Activated CD4-positive, CD25-positive, alpha-beta regulatory T cell treated with anti-CD3 and anti-CD28 coated beads, Interleukin-2, amount 50 U/mL, for 16 hours (primary cell): Measurements from ENCODE around the gene POLD1.
"Not testable (repeated sequence)": the region's sequence is repeated elsewhere in the genome, so short reads cannot be mapped to it uniquely, and the experiment has no call there.

Source experiments
- DNase-seq: peaks from one replicate; pipeline ENCODE4 v3.0.0-alpha.2; 2020; ENCODE audit warnings: low read depth, low spot score

POLD1 gene

DNA sequence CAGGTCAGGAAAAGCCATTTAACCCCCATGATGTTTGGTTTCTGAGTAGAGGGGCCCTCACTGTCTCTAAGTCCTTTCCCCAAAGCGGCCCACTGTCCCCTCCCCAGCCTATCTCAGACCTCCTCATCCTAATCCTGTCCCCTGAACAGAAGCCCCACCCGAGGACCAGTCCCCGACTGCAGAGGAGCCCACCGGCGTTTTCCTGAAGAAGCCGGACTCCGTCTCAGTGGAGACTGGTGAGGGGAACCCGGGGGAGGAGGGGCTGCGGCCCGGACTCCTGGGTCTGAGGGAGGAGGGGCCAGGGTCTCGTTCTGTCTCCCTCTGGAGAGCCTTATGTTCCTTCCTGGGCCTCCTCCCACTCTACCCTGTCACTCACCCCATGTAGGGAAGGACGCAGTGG is 51.5 kb downstream of the POLD1 start:
- no peak for DNase-seq

DNA sequence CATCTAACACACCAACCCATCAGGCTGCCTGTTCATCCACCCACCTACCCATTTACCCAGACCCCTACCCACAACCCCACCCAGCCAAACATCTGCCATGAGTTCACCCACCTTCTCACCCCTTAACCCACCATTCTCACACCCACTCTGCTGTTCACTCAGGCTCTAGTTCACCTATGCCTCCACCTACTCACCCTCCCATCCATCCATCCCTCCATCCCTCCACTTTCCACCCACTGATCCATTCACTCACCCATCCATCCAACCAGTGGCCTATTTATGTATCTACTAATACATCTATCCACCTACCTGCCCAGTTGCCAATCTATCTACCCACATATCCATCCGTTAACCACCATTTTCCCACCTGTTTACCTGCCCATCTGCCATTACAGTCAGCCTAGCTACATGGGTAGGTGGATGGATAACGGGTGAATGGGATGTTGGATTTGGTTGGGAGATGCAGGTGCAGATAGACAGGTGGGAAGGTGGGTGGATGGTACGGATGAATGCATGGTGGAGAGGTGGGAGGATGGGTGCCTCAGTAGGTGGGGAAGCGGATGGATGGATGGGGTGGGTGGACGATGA is 53.8 kb downstream of the POLD1 start:
- DNase-seq = no peak

DNA sequence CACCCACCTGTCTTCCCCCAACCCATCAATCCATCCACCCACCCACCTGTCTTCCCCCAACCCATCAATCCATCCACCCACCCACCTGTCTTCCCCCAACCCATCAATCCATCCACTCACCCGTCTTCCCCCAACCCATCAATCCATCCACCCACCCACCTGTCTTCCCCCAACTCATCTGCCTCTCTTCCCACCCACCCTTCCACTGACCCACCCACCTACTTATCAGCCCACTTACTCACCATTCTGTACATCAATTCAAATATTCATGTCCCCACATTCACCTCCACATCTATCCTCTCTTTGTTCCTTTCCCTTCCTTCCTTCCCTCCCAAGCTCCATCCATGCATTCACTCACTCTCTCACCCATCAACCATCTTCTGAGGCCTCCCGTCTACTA is 55.0 kb downstream of the POLD1 start:
- DNase-seq = not testable (repeated sequence)

DNA sequence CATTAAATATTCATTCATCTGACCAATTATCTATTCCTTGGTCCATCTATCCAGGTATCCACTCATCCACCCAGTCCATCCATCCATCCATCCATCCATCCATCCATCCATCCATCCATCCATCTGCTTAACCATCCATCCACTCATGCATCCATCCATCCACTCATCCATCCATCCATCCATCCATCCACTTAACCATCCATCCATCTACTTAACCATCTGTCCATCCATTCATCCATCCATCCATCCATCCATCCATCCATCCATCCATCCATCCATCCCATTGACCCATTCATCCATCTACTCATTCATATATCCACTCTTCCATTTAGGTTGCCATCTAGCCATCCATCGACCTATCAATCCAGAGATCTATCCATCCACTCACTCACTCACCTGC is 59.9 kb downstream of the POLD1 start:
- no peak for DNase-seq

DNA sequence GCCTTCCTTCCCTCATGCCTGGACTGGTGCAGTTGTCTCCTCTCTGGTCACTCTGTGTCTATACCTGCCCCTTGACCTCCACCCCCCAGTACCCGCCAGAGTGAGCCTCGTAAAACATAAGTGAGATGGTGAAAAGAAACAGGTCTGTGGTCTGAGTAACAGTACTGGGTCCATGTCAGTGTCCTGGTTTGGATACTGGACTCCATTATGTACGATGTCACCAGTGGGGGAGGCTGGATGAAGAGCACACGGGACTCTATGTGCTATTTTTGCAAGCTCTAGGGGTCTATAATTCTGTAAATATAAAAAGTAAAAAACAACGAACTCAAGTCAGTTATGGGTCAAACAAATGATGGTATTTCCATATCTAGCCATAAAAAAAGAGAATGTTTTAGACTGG is 62.9 kb downstream of the POLD1 start:
- DNase-seq = no peak

DNA sequence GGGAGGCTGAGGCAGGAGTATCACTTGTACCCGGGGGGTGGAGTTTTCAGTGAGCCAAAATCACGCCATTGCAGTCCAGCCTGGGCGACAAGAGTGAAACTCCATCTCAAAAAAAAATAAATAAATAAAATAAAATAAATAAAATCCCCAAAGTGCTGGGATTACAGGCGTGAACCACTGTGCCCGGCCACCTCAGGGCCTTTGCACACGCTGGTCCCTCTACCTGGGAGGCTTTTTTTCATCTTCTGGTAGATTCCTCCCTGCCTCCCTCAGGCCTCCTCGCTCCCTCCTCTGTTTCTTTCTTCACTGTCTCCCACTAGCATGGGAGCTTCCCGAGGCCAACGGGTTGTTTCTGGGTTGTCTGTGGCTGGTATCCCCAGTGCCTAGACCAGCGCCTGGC is 63.6 kb downstream of the POLD1 start:
- DNase-seq = no peak

DNA sequence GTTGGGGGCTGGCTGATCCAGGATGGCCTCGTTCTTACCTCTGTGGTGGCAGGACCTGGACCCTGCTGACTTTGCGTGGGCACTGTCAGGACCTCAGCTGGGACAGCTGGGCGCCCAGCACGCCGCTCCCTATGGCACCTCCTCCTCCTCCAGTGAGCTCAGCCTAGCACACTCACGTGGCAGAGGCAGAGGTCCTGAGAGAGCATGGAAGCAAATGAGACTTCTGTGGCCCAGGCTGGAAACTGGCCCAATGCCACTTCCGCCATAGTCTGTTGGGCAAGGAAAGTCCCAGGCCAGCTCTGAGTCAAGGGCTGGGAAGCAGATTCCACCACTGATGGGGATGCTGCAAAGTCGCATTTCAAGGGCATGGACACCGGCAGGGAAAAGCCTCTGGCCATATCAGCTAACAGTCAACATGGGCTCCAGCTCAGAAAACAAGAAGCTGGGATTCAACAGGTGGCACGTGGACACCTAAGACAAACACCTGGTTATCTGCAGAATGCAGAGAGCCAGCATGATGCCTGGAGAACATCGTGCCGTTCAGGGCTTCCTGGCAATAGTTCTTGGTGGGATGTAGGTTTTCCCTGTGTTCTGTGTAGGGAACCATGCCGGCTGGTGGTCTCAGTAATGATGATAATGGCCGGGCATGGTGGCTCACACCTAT is 65.2 kb downstream of the POLD1 start:
- DNase-seq = no peak

DNA sequence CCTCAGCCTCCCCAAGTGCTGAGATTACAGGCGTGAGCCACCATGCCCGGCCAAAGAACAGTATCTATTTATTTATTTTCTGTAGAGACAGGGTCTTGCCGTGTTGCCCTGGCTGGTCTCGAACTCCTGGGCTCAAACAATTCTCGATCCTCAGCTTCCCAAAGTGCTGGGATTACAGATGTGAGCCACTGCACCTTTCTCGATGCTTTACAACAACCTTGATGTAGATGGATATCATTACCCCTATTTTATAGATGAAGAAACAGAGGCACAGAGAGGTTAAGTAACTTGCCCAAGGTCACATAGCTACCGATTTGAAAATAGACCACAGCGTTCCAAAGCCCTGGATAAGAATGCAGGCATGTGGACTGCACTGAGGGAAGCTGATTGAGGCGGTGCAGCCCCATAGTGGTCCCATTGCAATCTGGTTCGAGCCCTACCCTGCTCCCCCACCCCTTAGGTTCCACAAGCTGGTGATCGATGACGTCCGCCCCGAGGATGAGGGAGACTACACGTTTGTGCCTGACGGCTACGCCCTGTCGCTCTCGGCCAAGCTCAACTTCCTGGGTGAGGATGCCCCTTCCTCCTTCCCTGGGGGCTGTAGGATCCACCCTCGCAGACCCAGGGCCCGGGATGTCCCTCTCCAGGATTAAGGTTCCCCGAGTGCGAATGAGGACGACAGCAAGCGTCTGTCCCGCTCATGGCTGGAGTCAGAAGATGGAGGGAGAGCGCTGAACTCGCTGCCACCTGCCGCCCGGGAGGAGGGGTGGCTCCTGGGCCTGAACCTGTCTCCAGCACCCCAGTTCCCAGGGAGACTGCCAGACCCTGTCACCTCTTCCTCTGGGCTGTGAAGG is 66.4 kb downstream of the POLD1 start:
- no peak for DNase-seq

DNA sequence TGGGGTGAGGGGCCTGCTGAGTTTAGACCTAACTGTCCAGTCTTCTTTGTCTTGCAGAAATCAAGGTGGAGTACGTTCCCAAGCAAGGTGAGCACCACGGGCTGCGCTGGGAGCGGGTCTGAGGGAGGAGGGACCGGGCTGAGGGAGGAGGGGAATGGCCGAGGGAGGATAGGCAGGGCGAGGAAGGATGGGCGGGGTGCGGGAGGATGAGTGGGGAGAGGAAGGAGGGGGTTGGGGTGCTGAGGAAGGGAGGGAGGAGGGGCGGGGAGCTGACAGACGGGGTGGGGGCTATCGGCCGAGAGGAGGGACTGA is 67.0 kb downstream of the POLD1 start:
- DNase-seq = no peak

DNA sequence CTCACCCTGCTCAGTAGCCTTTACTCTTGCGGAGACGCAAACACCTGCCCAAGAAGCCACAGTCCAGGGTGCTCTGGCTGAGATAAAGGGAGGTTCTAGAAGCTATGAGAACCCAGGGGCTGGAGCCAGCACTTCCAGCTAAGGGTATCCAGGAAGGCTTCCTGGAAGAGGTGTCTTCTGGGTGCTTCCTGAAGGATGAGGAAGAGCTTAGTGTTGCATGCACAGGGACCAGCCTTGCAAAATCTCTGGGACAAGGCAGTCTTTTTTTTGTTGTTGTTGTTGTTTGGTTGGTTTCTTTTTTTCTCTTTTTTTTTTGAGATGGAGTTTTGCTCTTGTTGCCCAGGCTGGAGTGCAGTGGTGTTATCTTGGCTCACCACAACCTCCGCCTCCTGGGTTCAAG is 69.1 kb downstream of the POLD1 start:
- DNase-seq = no peak

DNA sequence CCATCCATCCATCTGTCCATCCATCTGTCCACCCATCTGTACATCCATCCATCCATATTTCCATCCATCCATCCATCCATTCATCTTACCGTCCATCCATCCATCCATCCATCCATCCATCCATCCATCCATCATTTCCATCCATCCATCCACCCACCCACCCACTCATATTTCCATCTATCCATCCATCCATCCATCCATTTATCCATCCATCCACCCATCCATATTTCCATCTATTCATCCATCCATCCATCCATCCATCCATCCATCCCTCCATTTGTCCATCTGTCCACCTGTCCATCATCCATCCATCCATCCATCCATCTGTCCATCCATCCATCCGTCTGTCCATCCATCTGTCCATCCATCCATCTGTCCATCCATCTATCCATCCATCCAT is 71.8 kb downstream of the POLD1 start:
- DNase-seq = no peak

DNA sequence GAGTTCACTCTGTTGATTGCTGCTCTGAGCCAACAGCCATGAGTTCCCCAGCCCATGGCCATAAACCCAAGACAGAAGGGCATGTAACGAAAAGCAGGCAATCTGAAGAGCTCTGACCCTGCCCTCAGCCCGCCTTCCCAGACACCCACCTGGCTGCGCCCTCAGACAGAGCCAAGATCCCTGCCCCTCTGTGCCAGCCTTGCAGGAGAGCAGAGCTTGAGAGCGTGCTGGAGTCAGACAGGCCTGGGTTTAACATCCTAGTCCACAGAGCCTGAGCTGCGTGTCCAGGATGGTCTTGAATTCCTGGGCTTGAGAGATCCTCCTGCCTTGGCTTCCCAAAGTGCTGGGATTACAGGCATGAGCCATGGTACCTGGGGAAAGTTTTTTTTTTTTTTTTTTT is 73.2 kb downstream of the POLD1 start:
- no peak for DNase-seq

DNA sequence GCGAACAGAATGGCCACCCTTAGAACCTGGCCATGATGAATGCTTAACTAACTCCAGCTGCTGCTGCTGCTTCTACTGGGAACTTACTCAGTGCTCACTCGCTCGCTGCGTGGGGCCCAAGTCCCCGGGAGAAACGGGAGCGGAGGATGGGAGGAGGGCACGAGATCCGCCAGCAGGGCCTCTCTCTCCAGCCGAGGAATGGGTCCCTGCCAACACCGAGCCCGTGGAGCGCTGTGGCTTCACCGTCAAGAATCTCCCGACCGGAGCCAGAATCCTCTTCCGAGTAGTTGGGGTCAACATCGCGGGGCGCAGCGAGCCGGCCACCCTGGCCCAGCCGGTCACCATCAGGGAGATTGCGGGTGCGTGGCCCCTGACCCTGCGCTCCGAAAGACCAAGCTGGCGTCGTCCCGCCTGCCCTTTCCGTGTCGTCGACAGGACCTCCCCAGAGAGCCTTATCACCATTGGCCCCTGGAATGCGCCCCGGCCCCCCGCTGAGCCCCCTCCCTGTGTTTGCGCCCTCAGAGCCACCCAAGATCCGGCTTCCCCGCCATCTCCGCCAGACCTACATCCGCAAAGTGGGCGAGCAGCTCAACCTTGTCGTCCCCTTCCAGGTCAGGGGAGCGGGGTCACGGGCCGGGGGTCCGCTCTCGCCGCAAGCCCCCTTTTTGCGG is 74.4 kb downstream of the POLD1 start:
- DNase-seq = no peak

DNA sequence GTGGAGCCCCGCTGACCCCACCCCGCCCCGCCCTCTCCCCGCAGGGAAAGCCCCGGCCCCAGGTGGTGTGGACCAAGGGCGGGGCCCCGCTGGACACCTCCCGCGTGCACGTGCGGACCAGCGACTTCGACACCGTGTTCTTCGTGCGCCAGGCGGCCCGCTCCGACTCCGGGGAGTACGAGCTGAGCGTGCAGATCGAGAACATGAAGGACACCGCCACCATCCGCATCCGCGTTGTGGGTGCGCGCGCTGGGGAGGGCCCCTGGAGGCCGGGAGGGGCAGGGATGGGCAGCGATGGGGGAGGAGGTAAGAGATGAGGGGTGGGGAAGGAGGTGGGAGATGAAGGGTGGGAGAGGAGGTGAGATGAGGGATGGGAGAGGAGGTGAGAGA is 74.9 kb downstream of the POLD1 start:
- DNase-seq = no peak

DNA sequence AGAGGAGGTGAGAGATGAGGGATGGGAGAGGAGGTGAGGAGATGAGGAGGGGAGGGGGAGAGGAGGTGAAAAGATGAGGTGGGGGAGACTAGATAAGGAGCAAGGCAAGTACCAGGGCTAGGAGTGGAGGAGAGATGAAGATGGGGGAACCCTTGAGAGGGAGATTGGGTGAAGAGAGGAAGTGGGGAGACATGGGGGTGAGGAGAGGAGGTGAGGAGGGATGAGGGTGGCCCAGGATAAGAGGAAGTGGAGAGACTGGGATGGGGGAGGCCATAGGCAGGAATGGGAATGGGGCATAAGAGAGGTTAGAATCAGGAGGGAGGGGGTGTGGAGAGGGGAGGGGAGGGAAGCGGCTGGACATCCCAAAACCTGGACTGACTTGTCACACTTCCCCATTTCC is 75.5 kb downstream of the POLD1 start:
- DNase-seq = no peak

DNA sequence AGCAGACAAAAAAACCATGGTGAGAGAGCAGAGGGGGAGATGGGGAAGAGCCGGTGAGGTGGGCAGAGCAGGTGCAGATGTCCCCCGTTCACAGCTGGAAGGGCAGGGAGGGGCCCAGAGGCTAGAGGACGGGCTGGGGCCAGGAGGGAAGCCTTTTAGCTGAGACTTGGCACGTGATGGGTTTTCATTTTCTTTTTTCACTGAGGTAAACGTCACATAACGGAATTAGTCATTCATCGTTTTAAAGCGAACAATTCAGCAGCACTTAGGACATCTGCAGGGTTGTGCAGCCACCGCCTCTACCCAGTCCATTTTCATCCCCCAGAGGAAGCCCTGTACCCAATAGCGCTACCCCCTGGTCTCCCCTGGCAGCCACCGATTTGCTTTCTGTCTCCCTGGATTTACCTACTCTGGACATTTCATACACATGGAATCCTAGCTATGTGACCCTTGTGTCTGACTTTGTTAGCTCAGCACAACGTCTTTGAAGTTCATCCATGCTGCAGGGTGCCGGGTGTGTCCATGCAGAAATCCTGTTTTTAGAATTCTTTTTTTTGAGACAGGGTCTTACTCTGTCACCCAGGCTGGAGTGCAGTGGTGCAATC is 76.1 kb downstream of the POLD1 start:
- no peak for DNase-seq

DNA sequence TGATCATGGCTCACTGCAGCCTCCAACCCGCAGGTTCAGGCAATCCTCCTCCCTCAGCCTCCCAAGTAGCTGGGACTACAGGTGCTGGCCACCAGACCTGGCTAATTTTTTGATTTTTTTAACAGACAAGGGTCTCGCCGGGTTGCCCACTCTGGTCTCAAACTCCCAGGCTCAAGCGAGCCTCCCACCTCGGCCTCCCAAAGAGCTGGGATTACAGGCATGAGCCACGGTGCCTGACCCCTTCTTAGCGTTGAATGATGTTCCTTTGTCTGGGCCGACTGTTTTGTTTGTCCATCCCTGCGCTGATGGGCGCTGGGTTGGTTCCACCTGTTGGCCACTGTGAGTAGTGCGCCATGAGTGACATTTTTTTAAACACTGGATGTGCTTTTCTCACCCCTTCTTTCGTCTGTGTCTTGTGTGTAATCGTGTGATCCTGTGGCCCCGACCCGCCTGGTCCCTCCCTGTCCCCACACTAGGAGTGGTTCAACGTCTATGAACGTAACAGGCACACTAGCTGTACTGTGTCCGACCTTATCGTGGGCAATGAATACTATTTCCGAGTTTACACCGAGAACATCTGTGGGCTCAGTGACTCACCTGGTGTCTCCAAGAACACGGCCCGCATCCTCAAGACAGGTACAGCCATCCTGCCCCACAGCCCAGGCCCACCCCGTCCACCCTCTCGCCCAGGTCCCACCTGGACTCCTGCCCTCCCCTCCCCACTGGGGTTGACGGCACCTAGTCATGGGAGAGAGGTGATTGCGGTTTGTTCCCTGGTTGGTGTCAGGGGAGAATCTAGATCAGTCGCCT is 77.1 kb downstream of the POLD1 start:
- DNase-seq = peak; percentile 24

DNA sequence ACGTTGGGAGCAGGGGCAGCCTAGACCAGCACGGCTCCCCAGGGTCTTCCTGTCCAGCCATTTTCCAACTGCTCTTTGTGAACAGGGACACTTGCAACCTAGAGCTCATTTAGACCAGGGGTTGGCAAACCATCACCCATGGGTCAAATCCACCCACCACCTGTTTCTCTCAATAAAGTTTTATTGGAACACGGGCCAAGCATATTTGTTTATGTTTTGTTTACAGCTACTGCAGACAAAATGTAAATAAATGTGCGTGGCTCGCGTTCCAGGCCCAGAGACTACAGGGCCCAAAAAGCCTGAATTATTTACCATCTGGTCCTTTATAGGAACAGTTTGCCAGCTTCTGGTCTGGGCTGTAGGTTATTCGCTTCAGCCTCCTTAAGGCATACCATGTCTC is 78.8 kb downstream of the POLD1 start:
- DNase-seq = no peak

DNA sequence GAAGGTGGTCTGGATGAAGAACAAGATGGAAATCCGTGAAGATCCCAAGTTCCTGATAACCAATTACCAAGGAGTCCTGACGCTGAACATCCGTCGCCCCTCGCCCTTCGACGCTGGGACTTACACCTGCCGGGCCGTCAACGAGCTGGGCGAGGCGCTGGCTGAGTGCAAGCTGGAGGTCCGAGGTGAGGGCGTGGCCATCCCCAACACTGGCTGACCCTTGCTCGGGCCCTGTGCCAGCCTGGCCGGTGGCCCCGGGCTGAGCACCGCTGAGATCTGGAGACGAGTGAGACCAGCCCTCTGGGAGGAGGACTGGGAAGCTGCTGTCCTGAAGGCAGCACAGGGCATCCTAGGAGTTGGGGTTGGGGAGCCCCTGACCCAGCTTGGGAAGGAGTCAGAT is 80.2 kb downstream of the POLD1 start:
- DNase-seq = no peak

DNA sequence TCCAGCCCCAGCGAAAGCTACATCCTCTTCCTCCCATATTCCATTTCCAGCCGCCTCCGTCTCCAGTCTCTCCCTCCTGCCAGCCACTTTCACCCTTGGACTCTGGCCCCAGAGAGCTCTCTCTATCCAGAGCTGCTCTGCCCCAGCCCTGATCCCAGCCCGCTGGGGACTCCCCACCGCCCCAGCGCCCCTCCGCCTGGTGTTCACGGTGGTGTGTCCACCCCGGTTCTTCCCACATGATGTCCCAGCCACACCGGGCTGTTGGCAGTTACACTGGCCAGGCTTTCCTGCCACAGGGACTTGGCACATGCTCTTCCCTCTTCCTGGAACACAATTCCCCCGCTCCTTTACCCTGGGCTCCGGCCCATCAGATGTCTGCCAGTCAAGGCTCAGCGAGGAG is 80.9 kb downstream of the POLD1 start:
- no peak for DNase-seq

DNA sequence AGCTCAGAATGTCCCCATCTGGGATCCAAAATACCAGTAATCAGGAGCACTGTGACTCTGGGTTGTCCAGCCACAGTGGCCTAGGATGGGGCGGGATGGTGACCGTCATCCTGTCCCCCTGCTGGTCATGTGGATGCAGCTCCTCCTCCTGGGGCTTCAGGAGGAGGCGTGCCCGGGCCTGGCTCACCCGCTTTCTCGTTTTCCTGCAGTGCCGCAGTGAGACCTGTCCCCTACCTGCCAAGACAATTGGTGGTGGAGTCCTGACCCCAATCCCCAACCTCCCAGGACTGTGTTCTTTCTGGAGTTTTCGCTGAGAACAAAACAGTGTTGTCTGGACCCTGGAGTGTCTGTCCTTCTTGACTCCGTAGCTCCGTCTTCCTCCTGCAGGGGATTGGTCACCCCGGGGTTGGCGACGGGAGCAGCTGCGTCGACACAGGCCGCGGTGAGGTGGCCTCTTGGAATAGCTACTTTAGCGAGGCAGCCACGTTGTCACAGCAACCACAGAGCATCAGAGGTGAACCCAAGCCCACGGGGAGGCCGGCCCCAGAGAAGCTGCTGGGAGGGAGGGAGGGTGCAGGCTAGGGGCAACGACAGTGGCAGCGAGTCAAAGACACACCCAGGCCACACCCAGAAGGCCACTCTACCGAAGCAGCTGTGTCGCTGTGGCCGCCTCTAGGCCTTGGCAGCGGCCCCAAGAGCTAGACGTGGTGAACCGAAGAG is 82.0 kb downstream of the POLD1 start:
- DNase-seq = no peak
